HL-60/S4 (cell line): ENCODE measurements around the gene SLC1A4.

ENCODE experiments used
- in situ Hi-C: fragments of 300-500 bp; cut with MboI; formaldehyde crosslinking; loops from 2 replicates; pipeline ENCODE4 v1.14.3; 2022; ENCODE audit warnings: low sequenced_read_pairs

Gene SLC1A4

GRCh38 chr2:65067806-65068553 is 78.8 kb downstream of the SLC1A4 start:
- in situ Hi-C loops = loop anchor here (10.0 kb wide), 2 partner anchors 97 to 507 kb away; no protein-coding TSS in a partner anchor

GRCh38 chr2:65069439-65069824 is 80.2 kb downstream of the SLC1A4 start:
- in situ Hi-C loops = loop anchor here (10.0 kb wide), 2 partner anchors 95 to 505 kb away; no protein-coding TSS in a partner anchor

GRCh38 chr2:65070172-65070830 is 81.1 kb downstream of the SLC1A4 start:
- in situ Hi-C loops = no loop called here

GRCh38 chr2:65070856-65071255 is 81.7 kb downstream of the SLC1A4 start:
- in situ Hi-C loops = no loop called here

- in situ Hi-C loops = no loop called here
These were observed 82.4 kb downstream of the SLC1A4 start for GRCh38 chr2:65071499-65072180.

GRCh38 chr2:65072181-65072970 is 83.2 kb downstream of the SLC1A4 start:
- in situ Hi-C loops = no loop called here
